ENCODE data around the gene MED12L.

Gene MED12L

DNA sequence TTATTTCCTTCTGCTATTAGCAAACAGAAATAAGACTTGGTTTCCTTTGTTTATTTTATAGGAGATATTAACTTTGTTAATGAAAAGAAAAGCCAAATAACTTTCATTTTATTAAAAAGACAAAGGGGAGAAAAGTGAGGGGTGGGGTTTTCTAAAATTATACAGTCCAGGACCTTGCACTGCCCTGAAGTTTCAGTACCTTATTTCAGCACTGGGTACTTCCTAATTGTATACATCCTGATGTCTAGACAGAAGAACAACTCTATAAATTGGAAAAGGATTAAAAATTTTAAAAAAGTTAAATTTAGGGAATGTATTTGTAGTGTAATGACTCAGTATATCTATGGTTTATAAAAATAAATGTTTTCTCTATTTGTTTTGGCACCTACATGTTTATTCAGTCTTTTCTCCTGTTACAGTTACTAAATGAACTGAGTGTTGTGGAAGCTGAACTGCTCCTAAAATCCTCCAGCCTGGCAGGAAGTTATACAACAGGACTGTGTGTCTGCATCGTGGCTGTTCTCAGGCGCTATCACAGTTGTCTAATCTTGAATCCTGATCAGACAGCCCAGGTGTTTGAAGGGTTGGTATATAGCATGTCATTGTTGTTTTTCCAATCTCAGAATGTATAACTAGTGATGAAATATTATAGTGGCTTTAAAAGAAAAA lies 271.5 kb downstream of the MED12L start:
- no peak for DNase-seq (ENCODE audit: low spot score)
- in situ Hi-C loops (cut with MboI; ENCODE audit: low pct_unique_long_range_greater_than_20kb, low sequenced_read_pairs, unreplicated experiment): no loop called here
- TF ChIP-seq, protein P1, sequence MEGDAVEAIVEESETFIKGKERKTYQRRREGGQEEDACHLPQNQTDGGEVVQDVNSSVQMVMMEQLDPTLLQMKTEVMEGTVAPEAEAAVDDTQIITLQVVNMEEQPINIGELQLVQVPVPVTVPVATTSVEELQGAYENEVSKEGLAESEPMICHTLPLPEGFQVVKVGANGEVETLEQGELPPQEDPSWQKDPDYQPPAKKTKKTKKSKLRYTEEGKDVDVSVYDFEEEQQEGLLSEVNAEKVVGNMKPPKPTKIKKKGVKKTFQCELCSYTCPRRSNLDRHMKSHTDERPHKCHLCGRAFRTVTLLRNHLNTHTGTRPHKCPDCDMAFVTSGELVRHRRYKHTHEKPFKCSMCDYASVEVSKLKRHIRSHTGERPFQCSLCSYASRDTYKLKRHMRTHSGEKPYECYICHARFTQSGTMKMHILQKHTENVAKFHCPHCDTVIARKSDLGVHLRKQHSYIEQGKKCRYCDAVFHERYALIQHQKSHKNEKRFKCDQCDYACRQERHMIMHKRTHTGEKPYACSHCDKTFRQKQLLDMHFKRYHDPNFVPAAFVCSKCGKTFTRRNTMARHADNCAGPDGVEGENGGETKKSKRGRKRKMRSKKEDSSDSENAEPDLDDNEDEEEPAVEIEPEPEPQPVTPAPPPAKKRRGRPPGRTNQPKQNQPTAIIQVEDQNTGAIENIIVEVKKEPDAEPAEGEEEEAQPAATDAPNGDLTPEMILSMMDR (IDR thresholded peaks at IDR 0.05; ENCODE audit: extremely low read depth, insufficient read depth, missing control alignments): no peak

- no peak for DNase-seq (ENCODE audit: low spot score)
- TF ChIP-seq, protein P1 (IDR thresholded peaks at IDR 0.05; ENCODE audit: extremely low read depth, insufficient read depth, missing control alignments): no peak
- in situ Hi-C loops (cut with MboI; ENCODE audit: low pct_unique_long_range_greater_than_20kb, low sequenced_read_pairs, unreplicated experiment): no loop called here
Observed at GRCh38 chr3:151357463-151357850, 272.0 kb downstream of the MED12L start.

DNA sequence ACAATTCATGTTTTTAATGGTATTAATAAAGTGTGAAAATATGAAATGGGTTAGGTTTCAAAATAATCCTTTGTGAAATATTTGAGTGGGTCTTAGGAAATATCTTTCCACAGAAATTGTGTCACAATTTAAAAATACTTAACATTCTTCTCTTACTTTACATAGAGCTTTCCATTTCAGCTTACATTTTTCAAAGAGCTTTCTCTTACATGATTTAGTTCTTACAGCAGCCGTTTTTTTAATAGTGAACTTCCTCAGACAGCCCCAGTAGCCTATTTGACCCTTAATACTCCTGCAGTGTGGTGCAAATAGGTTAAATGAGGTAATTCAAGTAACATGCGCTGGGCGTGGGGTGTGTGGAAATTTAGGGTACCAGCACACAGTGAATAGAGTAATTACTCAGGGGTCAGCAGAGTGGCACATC lies 277.3 kb downstream of the MED12L start:
- in situ Hi-C loops (cut with MboI; ENCODE audit: low pct_unique_long_range_greater_than_20kb, low sequenced_read_pairs, unreplicated experiment): no loop called here
- no peak for DNase-seq (ENCODE audit: low spot score)
- TF ChIP-seq, protein P1 (IDR thresholded peaks at IDR 0.05; ENCODE audit: extremely low read depth, insufficient read depth, missing control alignments): no peak

- no peak for DNase-seq (ENCODE audit: low spot score)
- in situ Hi-C loops (cut with MboI; ENCODE audit: low pct_unique_long_range_greater_than_20kb, low sequenced_read_pairs, unreplicated experiment): no loop called here
- TF ChIP-seq, protein P1 (IDR thresholded peaks at IDR 0.05; ENCODE audit: extremely low read depth, insufficient read depth, missing control alignments): no peak
Observed at GRCh38 chr3:151366993-151367392, 281.5 kb downstream of the MED12L start.

DNA sequence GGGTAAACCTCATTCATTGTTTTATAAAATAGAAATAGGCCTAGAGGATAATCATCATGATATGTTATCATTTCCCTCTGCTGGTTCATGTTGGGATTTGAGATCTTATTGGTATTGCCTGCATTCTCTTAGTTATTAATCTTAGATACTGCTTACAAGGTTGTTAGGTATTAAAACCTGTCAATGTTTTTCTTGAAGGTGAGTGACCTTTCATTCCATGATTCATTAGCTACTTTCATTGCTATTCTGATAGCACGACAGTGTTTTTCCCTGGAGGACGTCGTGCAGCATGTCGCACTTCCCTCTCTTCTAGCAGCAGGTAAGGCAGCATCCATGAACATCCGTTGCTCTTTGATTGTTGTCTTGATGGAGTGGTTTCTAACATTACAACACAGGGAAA lies 282.0 kb downstream of the MED12L start:
- in situ Hi-C loops (cut with MboI; ENCODE audit: low pct_unique_long_range_greater_than_20kb, low sequenced_read_pairs, unreplicated experiment): no loop called here
- TF ChIP-seq, protein P1 (IDR thresholded peaks at IDR 0.05; ENCODE audit: extremely low read depth, insufficient read depth, missing control alignments): no peak
- DNase-seq (ENCODE audit: low spot score): no peak

DNA sequence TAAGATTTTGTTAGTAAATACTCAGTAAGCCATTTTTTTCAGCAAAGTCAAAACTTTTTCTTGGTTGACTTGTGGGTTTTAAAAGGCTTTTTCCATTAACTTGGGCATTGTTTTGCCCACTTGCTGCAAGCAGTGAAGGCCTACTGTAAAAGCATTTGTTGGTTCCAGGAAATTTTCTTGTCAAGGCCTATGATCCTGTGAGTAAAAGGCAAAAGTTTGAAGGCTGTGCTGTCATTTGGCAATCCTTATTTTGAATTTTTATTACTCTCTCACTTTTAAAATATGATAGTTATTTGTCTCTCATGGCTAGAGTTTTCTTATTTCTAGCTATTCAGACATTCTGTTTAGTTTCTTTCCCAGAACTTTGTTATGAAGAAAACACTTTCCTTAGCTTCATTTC lies 286.1 kb downstream of the MED12L start:
- DNase-seq (ENCODE audit: low spot score): no peak
- TF ChIP-seq, protein P1 (IDR thresholded peaks at IDR 0.05; ENCODE audit: extremely low read depth, insufficient read depth, missing control alignments): no peak

More for the DNA sequence above, 286.1 kb downstream of the MED12L start:
- in situ Hi-C loops (cut with MboI; ENCODE audit: low pct_unique_long_range_greater_than_20kb, low sequenced_read_pairs, unreplicated experiment): no loop called here

All from GM13977 (cell line).